IMR-90 (cell line): ENCODE results near the gene CWC25. TPM values are rescaled to one million over a fixed set of nuclear protein-coding genes. Genes with fewer than 3 reads are reported as not detected.

Source experiments
- ATAC-seq: fragments of 200-7000 bp; cut with Tn5 transposase; 2 replicates; pipeline ENCODE4 v1.9.1; 2020; ENCODE audit warnings: low read depth, mild to moderate bottlenecking, moderate library complexity
- BruUV-seq: library from RNA; stranded (reverse); fragments of 400-500 nt; replicated peaks from 2 replicates; lab custom pipeline; 2021; lab: Mats Ljungman, UMichigan
- CTCF ChIA-PET: fragments of 300-600 bp; formaldehyde crosslinking; extraction: SDS; loops from one replicate; lab custom pipeline; 2021; ENCODE audit warnings: antibody characterized with exemption; lab: Yijun Ruan, JAX
- POLR2A ChIA-PET: fragments of 300-600 bp; sonication (Branson Sonifier 250); formaldehyde crosslinking; loops from one replicate; lab custom pipeline; 2022; ENCODE audit warnings: antibody characterized with exemption; ENCODE audit not compliant: unreplicated experiment; lab: Charles Lee
- DNase-seq: peaks from one replicate; pipeline ENCODE4 v3.0.0; 2013
- H2AFZ ChIP-seq: replicated peaks from 2 replicates; pipeline ENCODE3; 2013; ENCODE audit warnings: low read length, mild to moderate bottlenecking; ENCODE audit not compliant: poor library complexity
- H2AK5ac ChIP-seq: 2 replicates; pipeline ENCODE4 v1.6.1; 2013; ENCODE audit warnings: low read depth, low read length, inconsistent platforms
- H2AK9ac ChIP-seq: replicated peaks from 2 replicates; pipeline ENCODE3; 2013; ENCODE audit warnings: mild to moderate bottlenecking, low read depth, low read length, moderate library complexity; ENCODE audit not compliant: poor library complexity
- H2BK120ac ChIP-seq: 2 replicates; pipeline ENCODE4 v1.6.1; 2013; ENCODE audit warnings: low read depth, low read length, inconsistent platforms
- H2BK15ac ChIP-seq: 3 replicates; pipeline ENCODE4 v1.6.1; 2013; ENCODE audit warnings: low read depth, low read length, inconsistent platforms
- H2BK20ac ChIP-seq: 2 replicates; pipeline ENCODE4 v1.6.1; 2013; ENCODE audit warnings: low read depth, mild to moderate bottlenecking, inconsistent platforms, low read length, moderate library complexity
- H2BK5ac ChIP-seq: 2 replicates; pipeline ENCODE4 v1.6.1; 2013; ENCODE audit warnings: mild to moderate bottlenecking, low read depth, low read length, inconsistent platforms; ENCODE audit not compliant: poor library complexity, severe bottlenecking
- H3K14ac ChIP-seq: replicated peaks from 2 replicates; pipeline ENCODE4 v1.6.1; 2013; ENCODE audit warnings: low read depth, low read length, inconsistent platforms
- H3K18ac ChIP-seq: 2 replicates; pipeline ENCODE4 v1.6.1; 2013; ENCODE audit warnings: low read depth, low read length, control low read depth
- H3K23ac ChIP-seq: 2 replicates; pipeline ENCODE4 v1.6.1; 2013; ENCODE audit warnings: low read depth, low read length, inconsistent platforms
- H3K27ac ChIP-seq: 2 replicates; pipeline ENCODE4 v1.5.1; 2013; ENCODE audit warnings: mild to moderate bottlenecking, control low read depth, low read length; ENCODE audit not compliant: insufficient read depth
- H3K27me3 ChIP-seq: 2 replicates; pipeline ENCODE4 v1.6.1; 2013; ENCODE audit warnings: low read length; ENCODE audit not compliant: control insufficient read depth, insufficient read depth
- H3K36me3 ChIP-seq: 2 replicates; pipeline ENCODE4 v1.6.1; 2013; ENCODE audit warnings: low read length, mixed read lengths; ENCODE audit not compliant: control insufficient read depth, insufficient read depth
- H3K4ac ChIP-seq: 2 replicates; pipeline ENCODE4 v1.6.1; 2013; ENCODE audit warnings: low read depth, low read length, inconsistent platforms
- H3K4me1 ChIP-seq: 2 replicates; pipeline ENCODE4 v1.6.1; 2013; ENCODE audit warnings: low read length, mixed read lengths; ENCODE audit not compliant: control insufficient read depth, insufficient read depth
- H3K4me2 ChIP-seq: 2 replicates; pipeline ENCODE4 v1.6.1; 2013; ENCODE audit warnings: low read depth, mild to moderate bottlenecking, control low read depth, low read length, moderate library complexity
- H3K4me3 ChIP-seq: 2 replicates; pipeline ENCODE4 v1.5.1; 2013; ENCODE audit warnings: low read depth, mild to moderate bottlenecking, control low read depth, low read length, moderate library complexity; ENCODE audit not compliant: insufficient read depth
- H3K56ac ChIP-seq: 2 replicates; pipeline ENCODE4 v1.6.1; 2013; ENCODE audit warnings: low read length, inconsistent platforms; ENCODE audit not compliant: insufficient read depth; ENCODE audit errors: extremely low read depth
- H3K79me1 ChIP-seq, 2 experiments: 2 replicates each; pipeline ENCODE4 v1.6.1; 2013; ENCODE audit warnings: low read length in 2 of 2, inconsistent platforms in 1 of 2, low read depth in 1 of 2
- H3K9ac ChIP-seq: 2 replicates; pipeline ENCODE4 v1.6.1; 2013; ENCODE audit warnings: low read depth, low read length, control low read depth
- H3K9me1 ChIP-seq: 2 replicates; pipeline ENCODE4 v1.6.1; 2013; ENCODE audit warnings: low read length, inconsistent platforms; ENCODE audit not compliant: insufficient read depth
- H3K9me3 ChIP-seq: 2 replicates; pipeline ENCODE4 v1.6.1; 2013; ENCODE audit warnings: low read length; ENCODE audit not compliant: control insufficient read depth, insufficient read depth
- H4K20me1 ChIP-seq: 2 replicates; pipeline ENCODE4 v1.6.1; 2013; ENCODE audit warnings: low read length, inconsistent platforms; ENCODE audit not compliant: insufficient read depth
- H4K5ac ChIP-seq: 2 replicates; pipeline ENCODE4 v1.6.1; 2013; ENCODE audit warnings: mild to moderate bottlenecking, low read depth, low read length, control low read depth
- H4K8ac ChIP-seq, 2 experiments: 2 replicates each; pipeline ENCODE4 v1.6.1; 2013; ENCODE audit warnings: low read depth in 2 of 2, low read length in 2 of 2, control low read depth in 1 of 2, inconsistent platforms in 1 of 2
- H4K91ac ChIP-seq: 2 replicates; pipeline ENCODE4 v1.6.1; 2013; ENCODE audit warnings: low read depth, low read length, inconsistent platforms; ENCODE audit not compliant: insufficient read depth
- BHLHE40 ChIP-seq: fragments of 150-350 bp; IDR thresholded peaks from 2 replicates; pipeline ENCODE4 v1.6.1; 2016; ENCODE audit warnings: mild to moderate bottlenecking, low read depth, low read length
- FOS ChIP-seq: fragments of 150-350 bp; IDR thresholded peaks from 2 replicates; pipeline ENCODE4 v1.6.1; 2016; ENCODE audit warnings: low read depth, low read length
- MXI1 ChIP-seq: IDR thresholded peaks from 2 replicates; pipeline ENCODE4 v1.6.1; 2012; ENCODE audit warnings: low read depth, mild to moderate bottlenecking, low read length, moderate library complexity, borderline replicate concordance
- POLR2A ChIP-seq: IDR thresholded peaks from 2 replicates; pipeline ENCODE4 v1.6.1; 2012; ENCODE audit warnings: mild to moderate bottlenecking, low read depth, low read length
- RCOR1 ChIP-seq: IDR thresholded peaks from 2 replicates; pipeline ENCODE4 v1.6.1; 2012; ENCODE audit warnings: mild to moderate bottlenecking, low read length, improper control_type of control experiment; ENCODE audit not compliant: insufficient replicate concordance
- WGBS, 2 experiments: methylation state at CpG; one replicate each; pipeline versions ENCODE4 v1.1.5 to v1.1.7; 2013; ENCODE audit warnings: missing lambda C conversion rate in 2 of 2; ENCODE audit not compliant: insufficient read length in 1 of 2; ENCODE audit errors: extremely low coverage in 2 of 2; 5-methylcytosine and 5-hydroxymethylcytosine counted together
- dilution Hi-C: fragments of 300-500 bp; cut with HindIII; formaldehyde crosslinking; loops from one replicate; pipeline ENCODE4 v1.14.3; 2018; ENCODE audit warnings: low sequenced_read_pairs; ENCODE audit not compliant: unreplicated experiment
- in situ Hi-C: fragments of 300-500 bp; cut with MboI; formaldehyde crosslinking; loops from 3 replicates; pipeline ENCODE4 v1.14.3; 2019; ENCODE audit warnings: low sequenced_read_pairs, inconsistent platforms, mixed read lengths
- intact Hi-C: fragments of 100-400 bp; cut with micrococcal nuclease; formaldehyde crosslinking; loops from 2 replicates; pipeline ENCODE4 v1.10.0; 2022
- polyA plus RNA-seq, 3 experiments: library from polyadenylated mRNA; depleted of rRNA; stranded (reverse); fragments of >200 nt; gene quantifications; 2 replicates each; pipeline ENCODE4 v1.2.3, GENCODE V29; 2012; ENCODE audit warnings: low replicate concordance in 1 of 3
- total RNA-seq: library from RNA; depleted of rRNA; stranded (reverse); fragments of >200 nt; gene quantifications from 2 replicates; pipeline ENCODE4 v1.2.3, GENCODE V29; 2012
- TF ChIP-seq, protein P1 (sequence below): fragments of 150-350 bp; IDR thresholded peaks from 2 replicates; pipeline ENCODE4 v1.6.1; 2017; ENCODE audit warnings: mild to moderate bottlenecking, antibody characterized with exemption, low read length, low read depth
- TF ChIP-seq, protein P2 (sequence below): fragments of 150-350 bp; IDR thresholded peaks from 2 replicates; pipeline ENCODE4 v1.6.1; 2016; ENCODE audit warnings: low read depth, mild to moderate bottlenecking, low read length, moderate library complexity, borderline replicate concordance

Gene CWC25
- total and polyA plus RNA-seq, 2 of the 4 experiments (the other 2 are of a cell fraction): 9.1 to 16.1 TPM

- BruUV-seq: no TSS peak
These were observed 43.1 kb upstream of the CWC25 start for GRCh38 chr17:38867968-38868816.

More at GRCh38 chr17:38867968-38868816, 43.1 kb upstream of the CWC25 start:
- Histone ChIP-seq H3K4me3 (peak overlapping the region; percentile 90), H3K79me1 (peaks cover 0 to 25% of the 10 kb centered on the region in 2 experiments; a peak in 2 of 4 replicates), H2AK9ac (peak overlapping the region; percentile 94), H3K9me3 (no peaks in the 10 kb centered on the region), H2BK120ac (peak overlapping the region; percentile 91), H3K4me1 (peaks cover 20% of the 10 kb centered on the region), H4K91ac (peak overlapping the region; percentile 93), H3K18ac (peak overlapping the region; percentile 78), H4K5ac (peak overlapping the region; percentile 69), H3K9ac (peak overlapping the region; percentile 87), H3K9me1 (peaks cover 16% of the 10 kb centered on the region), H2BK20ac (peak overlapping the region; percentile 81), H3K56ac (peak overlapping the region; percentile 93), H3K36me3 (peaks cover 15% of the 10 kb centered on the region), H3K14ac (peak overlapping the region; percentile 96), H3K27me3 (no peaks in the 10 kb centered on the region), H3K4me2 (peak overlapping the region; percentile 94), H2BK15ac (peak overlapping the region; percentile 92; the same call in 2 of the 3 replicates), H3K23ac (peak overlapping the region; percentile 96), H2BK5ac (peak overlapping the region; percentile 89), H2AFZ (peak overlapping the region; percentile 82), H4K20me1 (peaks cover 27% of the 10 kb centered on the region), H3K27ac (peak overlapping the region; percentile 90), H2AK5ac (peak overlapping the region; percentile 97), H3K4ac (peak overlapping the region; percentile 97), H4K8ac (peak overlapping the region; percentile 81 to 83)
- CTCF ChIA-PET: no interaction called here
- 1% methylated on average over 12 of the region's 25 CpGs; no CpG with 5 or more reads in 1 of the 2 experiments for WGBS, 2 experiments
- POLR2A ChIA-PET: no interaction called here
- DNase-seq (peak; percentile 55), ATAC-seq (peak; percentile 3)
- TF ChIP-seq, protein P1, sequence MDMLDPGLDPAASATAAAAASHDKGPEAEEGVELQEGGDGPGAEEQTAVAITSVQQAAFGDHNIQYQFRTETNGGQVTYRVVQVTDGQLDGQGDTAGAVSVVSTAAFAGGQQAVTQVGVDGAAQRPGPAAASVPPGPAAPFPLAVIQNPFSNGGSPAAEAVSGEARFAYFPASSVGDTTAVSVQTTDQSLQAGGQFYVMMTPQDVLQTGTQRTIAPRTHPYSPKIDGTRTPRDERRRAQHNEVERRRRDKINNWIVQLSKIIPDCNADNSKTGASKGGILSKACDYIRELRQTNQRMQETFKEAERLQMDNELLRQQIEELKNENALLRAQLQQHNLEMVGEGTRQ: no peak
- TF ChIP-seq POLR2A (no peak), BHLHE40 (no peak), MXI1 (no peak), RCOR1 (no peak), FOS (no peak)
- TF ChIP-seq, protein P2, sequence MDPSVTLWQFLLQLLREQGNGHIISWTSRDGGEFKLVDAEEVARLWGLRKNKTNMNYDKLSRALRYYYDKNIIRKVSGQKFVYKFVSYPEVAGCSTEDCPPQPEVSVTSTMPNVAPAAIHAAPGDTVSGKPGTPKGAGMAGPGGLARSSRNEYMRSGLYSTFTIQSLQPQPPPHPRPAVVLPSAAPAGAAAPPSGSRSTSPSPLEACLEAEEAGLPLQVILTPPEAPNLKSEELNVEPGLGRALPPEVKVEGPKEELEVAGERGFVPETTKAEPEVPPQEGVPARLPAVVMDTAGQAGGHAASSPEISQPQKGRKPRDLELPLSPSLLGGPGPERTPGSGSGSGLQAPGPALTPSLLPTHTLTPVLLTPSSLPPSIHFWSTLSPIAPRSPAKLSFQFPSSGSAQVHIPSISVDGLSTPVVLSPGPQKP: no peak
- intact Hi-C loops (loop anchor here (2.0 to 5.0 kb wide), 2 partner anchors 15 to 114 kb away; no protein-coding TSS in a partner anchor), in situ Hi-C loops (no loop called here), dilution Hi-C loops (no loop called here)
